Iris pigment epithelial cell (primary cell): ENCODE measurements around the gene BANK1.

Experiments used
- DNase-seq: peaks from one replicate; pipeline ENCODE4 v3.0.0-alpha.2; 2011; ENCODE audit warnings: low read depth

BANK1 gene

GRCh38 chr4:101790521-101791181 is at the start of gene BANK1:
Gene BANK1 (plus strand): TSS chr4:101790730. CDS start chr4:101790881, 151 bp downstream.
- peak; percentile 23 for DNase-seq

GRCh38 chr4:101753721-101754120 is 36.8 kb upstream of the BANK1 start:
- DNase-seq, result peak; percentile 43

- no peak for DNase-seq
These were observed 34.3 kb upstream of the BANK1 start for GRCh38 chr4:101756181-101756580.

- no peak for DNase-seq
These were observed 29.1 kb upstream of the BANK1 start for GRCh38 chr4:101761405-101761804.

GRCh38 chr4:101762025-101762424 is 28.5 kb upstream of the BANK1 start:
- no peak for DNase-seq

- DNase-seq, result no peak
These were observed 28.0 kb upstream of the BANK1 start for GRCh38 chr4:101762534-101762933.

- no peak for DNase-seq
These were observed 27.0 kb upstream of the BANK1 start for GRCh38 chr4:101763576-101763975.

- peak; percentile 36 for DNase-seq
These were observed 15.7 kb upstream of the BANK1 start for GRCh38 chr4:101774807-101775206.

GRCh38 chr4:101777431-101777830 is 13.1 kb upstream of the BANK1 start:
- DNase-seq, result no peak

- no peak for DNase-seq
These were observed 10.2 kb upstream of the BANK1 start for GRCh38 chr4:101780284-101780683.

- DNase-seq, result peak; percentile 5
These were observed 8.0 kb upstream of the BANK1 start for GRCh38 chr4:101782546-101782945.

- no peak for DNase-seq
These were observed 5.6 kb upstream of the BANK1 start for GRCh38 chr4:101784957-101785356.

GRCh38 chr4:101785486-101785885 is 5.0 kb upstream of the BANK1 start:
- peak; percentile 7 for DNase-seq

GRCh38 chr4:101787701-101788316 is 2.7 kb upstream of the BANK1 start:
- DNase-seq, result no peak

GRCh38 chr4:101791182-101791558 is 640 bp downstream of the BANK1 start:
- DNase-seq, result no peak

GRCh38 chr4:101792056-101792590 is 1.6 kb downstream of the BANK1 start:
- DNase-seq, result no peak

GRCh38 chr4:101793397-101793796 is 2.9 kb downstream of the BANK1 start:
- DNase-seq, result no peak

GRCh38 chr4:101794806-101795205 is 4.3 kb downstream of the BANK1 start:
- no peak for DNase-seq

- no peak for DNase-seq
These were observed 5.2 kb downstream of the BANK1 start for GRCh38 chr4:101795704-101796103.

GRCh38 chr4:101801958-101802357 is 11.4 kb downstream of the BANK1 start:
- no peak for DNase-seq

- no peak for DNase-seq
These were observed 16.4 kb downstream of the BANK1 start for GRCh38 chr4:101806914-101807313.

GRCh38 chr4:101807351-101807750 is 16.8 kb downstream of the BANK1 start:
- DNase-seq, result no peak

GRCh38 chr4:101813604-101814003 is 23.1 kb downstream of the BANK1 start:
- no peak for DNase-seq

- peak; percentile 54 for DNase-seq
These were observed 27.8 kb downstream of the BANK1 start for GRCh38 chr4:101818362-101818761.
